Bronchial epithelial cell (primary cell): ENCODE results near the gene FSIP1. TPM values are rescaled to one million over a fixed set of nuclear protein-coding genes. Genes with fewer than 3 reads are reported as not detected.

ENCODE experiments used
- DNase-seq: peaks from one replicate; pipeline ENCODE4 v3.0.0-alpha.2; 2010; ENCODE audit warnings: low read depth
- FAIRE-seq: peaks from 2 replicates; lab custom pipeline; 2011; peaks lifted over from hg19 to GRCh38; lab: Jason Lieb, UNC
- H3K27me3 ChIP-seq: 2 replicates; pipeline ENCODE4 v1.5.1; 2011; ENCODE audit warnings: low read length; ENCODE audit not compliant: control insufficient read depth, insufficient read depth
- H3K36me3 ChIP-seq: 2 replicates; pipeline ENCODE4 v1.5.1; 2011; ENCODE audit warnings: low read length; ENCODE audit not compliant: control insufficient read depth, insufficient read depth
- H3K4me3 ChIP-seq: 2 replicates; pipeline ENCODE4 v1.5.1; 2011; ENCODE audit warnings: mild to moderate bottlenecking, low read depth, low read length, control low read depth
- total RNA-seq: library from RNA; depleted of rRNA; stranded (reverse); fragments of >200 nt; gene quantifications from 2 replicates; pipeline ENCODE4 v1.2.1, GENCODE V29; 2014
- TF ChIP-seq, protein P1 (sequence below): IDR thresholded peaks from 2 replicates; pipeline ENCODE4 v1.5.1; 2011; ENCODE audit warnings: mild to moderate bottlenecking, moderate library complexity, low read length, control low read depth, inconsistent platforms; ENCODE audit not compliant: insufficient read depth, severe bottlenecking

FSIP1 gene
- total RNA-seq, 1 donor from 2014 or later, result 9.5 TPM

DNA sequence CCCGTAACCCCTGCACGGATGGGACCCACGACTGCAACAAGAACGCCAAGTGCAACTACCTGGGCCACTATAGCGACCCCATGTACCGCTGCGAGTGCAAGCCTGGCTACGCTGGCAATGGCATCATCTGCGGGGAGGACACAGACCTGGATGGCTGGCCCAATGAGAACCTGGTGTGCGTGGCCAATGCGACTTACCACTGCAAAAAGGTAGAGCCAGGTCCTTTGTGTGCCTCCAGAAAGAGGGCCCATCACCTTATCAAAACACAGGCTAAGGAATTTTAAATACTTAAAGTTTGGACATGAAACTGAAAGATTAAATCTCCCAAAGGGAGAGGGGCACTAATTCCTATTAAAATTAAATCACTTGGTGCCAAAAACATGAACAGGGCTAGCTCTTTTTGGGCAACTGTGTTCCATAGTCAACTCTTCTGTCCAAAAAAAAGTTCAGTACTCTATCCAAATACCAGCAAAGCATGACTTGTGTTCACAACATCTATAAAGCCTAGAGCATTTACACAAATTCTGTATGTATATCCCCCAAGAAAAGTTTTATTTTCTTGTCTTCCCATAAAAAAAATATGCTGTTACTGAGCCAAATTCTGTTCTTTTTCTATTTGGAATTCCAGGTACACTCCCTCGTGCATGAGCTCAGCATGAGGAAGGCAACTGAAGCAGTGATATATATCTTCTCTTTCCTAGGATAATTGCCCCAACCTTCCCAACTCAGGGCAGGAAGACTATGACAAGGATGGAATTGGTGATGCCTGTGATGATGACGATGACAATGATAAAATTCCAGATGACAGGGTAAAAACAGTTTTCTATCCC, 192.6 kb downstream of the FSIP1 start:
- no peak overlapping the region for H3K4me3 ChIP-seq
- TF ChIP-seq, protein P1, sequence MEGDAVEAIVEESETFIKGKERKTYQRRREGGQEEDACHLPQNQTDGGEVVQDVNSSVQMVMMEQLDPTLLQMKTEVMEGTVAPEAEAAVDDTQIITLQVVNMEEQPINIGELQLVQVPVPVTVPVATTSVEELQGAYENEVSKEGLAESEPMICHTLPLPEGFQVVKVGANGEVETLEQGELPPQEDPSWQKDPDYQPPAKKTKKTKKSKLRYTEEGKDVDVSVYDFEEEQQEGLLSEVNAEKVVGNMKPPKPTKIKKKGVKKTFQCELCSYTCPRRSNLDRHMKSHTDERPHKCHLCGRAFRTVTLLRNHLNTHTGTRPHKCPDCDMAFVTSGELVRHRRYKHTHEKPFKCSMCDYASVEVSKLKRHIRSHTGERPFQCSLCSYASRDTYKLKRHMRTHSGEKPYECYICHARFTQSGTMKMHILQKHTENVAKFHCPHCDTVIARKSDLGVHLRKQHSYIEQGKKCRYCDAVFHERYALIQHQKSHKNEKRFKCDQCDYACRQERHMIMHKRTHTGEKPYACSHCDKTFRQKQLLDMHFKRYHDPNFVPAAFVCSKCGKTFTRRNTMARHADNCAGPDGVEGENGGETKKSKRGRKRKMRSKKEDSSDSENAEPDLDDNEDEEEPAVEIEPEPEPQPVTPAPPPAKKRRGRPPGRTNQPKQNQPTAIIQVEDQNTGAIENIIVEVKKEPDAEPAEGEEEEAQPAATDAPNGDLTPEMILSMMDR, result no peak
- H3K27me3 ChIP-seq, result no peaks in the 10 kb centered on the region
- DNase-seq, result no peak
- FAIRE-seq, result no peak
- H3K36me3 ChIP-seq, result peaks cover 55% of the 10 kb centered on the region

DNA sequence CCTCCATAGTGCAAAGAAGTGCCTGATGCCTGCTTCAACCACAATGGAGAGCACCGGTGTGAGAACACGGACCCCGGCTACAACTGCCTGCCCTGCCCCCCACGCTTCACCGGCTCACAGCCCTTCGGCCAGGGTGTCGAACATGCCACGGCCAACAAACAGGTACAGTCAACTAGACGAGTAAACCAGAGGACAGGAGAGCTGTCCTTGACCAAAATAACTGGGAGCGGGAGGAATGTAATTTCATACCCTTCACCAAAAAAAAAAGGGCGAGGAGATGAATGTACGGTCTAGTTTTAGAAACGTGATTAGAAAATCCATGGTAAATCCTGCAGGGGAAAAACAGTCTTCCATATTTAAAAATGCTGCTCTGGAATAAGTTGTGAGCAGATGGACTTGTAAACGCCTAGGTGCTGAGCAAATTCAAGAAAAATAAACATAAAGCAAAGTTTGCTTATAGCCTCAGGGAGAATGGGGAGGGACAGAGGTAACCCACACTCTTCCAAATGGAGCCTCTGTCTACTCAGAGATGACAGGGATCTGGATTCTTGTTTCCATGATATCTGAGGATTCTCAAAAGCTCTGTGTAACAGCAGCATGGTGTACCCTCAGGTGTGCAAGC, 193.3 kb downstream of the FSIP1 start:
- FAIRE-seq (no peak), DNase-seq (peak; percentile 8)
- Histone ChIP-seq H3K36me3 (peaks cover 57% of the 10 kb centered on the region), H3K27me3 (no peaks in the 10 kb centered on the region), H3K4me3 (no peak overlapping the region)
- TF ChIP-seq, protein P1, result no peak

DNA sequence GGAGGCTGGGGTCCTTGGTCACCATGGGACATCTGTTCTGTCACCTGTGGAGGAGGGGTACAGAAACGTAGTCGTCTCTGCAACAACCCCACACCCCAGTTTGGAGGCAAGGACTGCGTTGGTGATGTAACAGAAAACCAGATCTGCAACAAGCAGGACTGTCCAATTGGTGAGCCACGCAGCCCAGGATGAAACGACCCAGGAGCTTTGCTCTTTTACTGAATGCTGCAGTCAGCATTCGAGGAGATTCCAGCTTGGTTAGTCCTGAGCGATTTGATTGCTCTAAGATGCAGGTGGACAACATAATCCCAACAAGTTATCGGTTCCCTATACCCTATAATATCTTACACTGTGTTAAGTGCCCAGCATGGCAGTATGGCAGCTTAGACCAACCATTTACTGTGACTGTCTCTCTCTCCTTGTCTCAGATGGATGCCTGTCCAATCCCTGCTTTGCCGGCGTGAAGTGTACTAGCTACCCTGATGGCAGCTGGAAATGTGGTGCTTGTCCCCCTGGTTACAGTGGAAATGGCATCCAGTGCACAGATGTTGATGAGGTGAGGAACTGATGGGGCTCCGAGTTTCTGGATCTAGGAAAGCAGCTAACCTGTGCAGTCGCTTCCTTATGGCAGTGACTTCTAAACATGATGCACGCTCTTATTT, 194.0 kb downstream of the FSIP1 start:
- Histone ChIP-seq H3K27me3 (no peaks in the 10 kb centered on the region), H3K4me3 (no peak overlapping the region), H3K36me3 (peaks cover 57% of the 10 kb centered on the region)
- DNase-seq (peak; percentile 7), FAIRE-seq (peak; percentile 18)
- TF ChIP-seq, protein P1, result no peak

DNA sequence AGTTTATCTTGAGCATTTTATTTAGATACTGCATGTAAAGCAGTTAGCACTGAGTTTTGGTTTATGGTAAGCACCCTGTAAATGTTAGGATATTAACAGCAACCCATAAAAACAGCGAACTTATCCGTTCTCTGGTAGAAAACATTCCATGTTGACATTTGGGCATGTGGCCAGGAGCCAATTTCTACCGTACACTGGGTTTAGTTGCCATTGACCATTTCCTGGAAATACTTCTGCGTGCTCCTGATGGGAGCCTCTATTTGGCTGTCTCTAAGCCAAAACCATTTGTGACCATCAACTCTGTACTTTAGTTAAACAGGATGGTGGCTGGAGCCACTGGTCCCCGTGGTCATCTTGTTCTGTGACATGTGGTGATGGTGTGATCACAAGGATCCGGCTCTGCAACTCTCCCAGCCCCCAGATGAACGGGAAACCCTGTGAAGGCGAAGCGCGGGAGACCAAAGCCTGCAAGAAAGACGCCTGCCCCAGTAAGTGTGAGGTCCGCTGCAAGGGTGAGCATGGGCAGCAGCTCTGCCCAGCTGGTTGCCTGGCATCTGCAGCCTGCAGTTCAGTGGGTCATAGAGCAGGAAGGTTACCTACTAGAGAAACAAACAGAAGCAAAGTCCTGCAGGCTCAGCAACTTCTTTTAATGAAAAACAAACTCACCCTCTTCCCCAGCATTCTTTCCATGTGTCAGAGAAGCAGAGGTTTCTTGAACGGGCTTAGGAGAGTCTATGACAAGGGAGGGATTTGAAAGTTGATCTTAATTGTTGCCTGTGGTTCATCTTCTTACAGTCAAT, 194.7 kb downstream of the FSIP1 start:
- DNase-seq (peak; percentile 10), FAIRE-seq (peak; percentile 52)
- H3K27me3 ChIP-seq, result no peaks in the 10 kb centered on the region
- TF ChIP-seq, protein P1, result no peak
- peaks cover 51% of the 10 kb centered on the region for H3K36me3 ChIP-seq
- no peak overlapping the region for H3K4me3 ChIP-seq

DNA sequence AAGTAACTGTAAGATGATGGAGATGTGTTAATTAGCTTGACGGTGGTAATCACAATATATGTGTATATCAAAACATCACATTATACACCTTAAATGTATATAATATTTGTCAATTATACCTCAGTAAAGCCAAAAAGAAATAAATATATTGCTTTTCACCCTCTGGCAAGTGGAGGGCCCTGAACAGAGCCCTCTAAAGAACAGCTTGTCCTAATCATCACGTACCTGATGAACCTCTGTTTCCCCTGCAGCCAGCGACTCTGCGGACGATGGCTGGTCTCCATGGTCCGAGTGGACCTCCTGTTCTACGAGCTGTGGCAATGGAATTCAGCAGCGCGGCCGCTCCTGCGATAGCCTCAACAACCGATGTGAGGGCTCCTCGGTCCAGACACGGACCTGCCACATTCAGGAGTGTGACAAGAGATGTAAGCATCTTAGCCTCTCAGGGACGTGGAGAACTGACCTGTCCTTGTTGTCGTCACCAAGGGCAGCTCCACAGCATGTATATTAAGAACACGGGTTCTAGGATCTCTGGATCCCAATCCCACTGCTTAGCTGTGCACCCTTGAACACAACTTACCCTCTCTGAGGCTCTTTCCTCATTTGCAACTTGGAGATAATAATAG, 195.4 kb downstream of the FSIP1 start:
- peaks cover 53% of the 10 kb centered on the region for H3K36me3 ChIP-seq
- no peak overlapping the region for H3K4me3 ChIP-seq
- TF ChIP-seq, protein P1, result no peak
- no peaks in the 10 kb centered on the region for H3K27me3 ChIP-seq
- FAIRE-seq (no peak), DNase-seq (no peak)
